HK-2 (cell line): ENCODE data around the gene QPCTL.

Experiments used
- DNase-seq: peaks from one replicate; pipeline ENCODE4 v3.0.0-alpha.2; 2018; ENCODE audit not compliant: unreplicated experiment

Gene QPCTL

GRCh38 chr19:45692187-45693105 is at the start of gene QPCTL:
TSS of gene QPCTL (plus strand) at chr19:45692666. CDS start at chr19:45692704, 38 bp downstream.
- peak; percentile 97 for DNase-seq

- DNase-seq = peak; percentile 91
Measured at GRCh38 chr19:45643024-45643926, 49.2 kb upstream of the QPCTL start.

- DNase-seq = no peak
Measured at GRCh38 chr19:45643927-45644771, 48.3 kb upstream of the QPCTL start.

GRCh38 chr19:45645068-45645630 is 47.3 kb upstream of the QPCTL start:
- DNase-seq = no peak

- DNase-seq = peak; percentile 82
Measured at GRCh38 chr19:45645631-45646344, 46.7 kb upstream of the QPCTL start.

- DNase-seq = no peak
Measured at GRCh38 chr19:45646345-45646698, 46.1 kb upstream of the QPCTL start.

- DNase-seq = no peak
Measured at GRCh38 chr19:45650722-45651121, 41.7 kb upstream of the QPCTL start.

GRCh38 chr19:45653634-45654033 is 38.8 kb upstream of the QPCTL start:
- DNase-seq = no peak

- no peak for DNase-seq
Measured at GRCh38 chr19:45655073-45655472, 37.4 kb upstream of the QPCTL start.

GRCh38 chr19:45657520-45658167 is 34.8 kb upstream of the QPCTL start:
- DNase-seq = no peak

- DNase-seq = no peak
Measured at GRCh38 chr19:45659096-45659729, 33.3 kb upstream of the QPCTL start.

GRCh38 chr19:45660636-45661035 is 31.8 kb upstream of the QPCTL start:
- no peak for DNase-seq

GRCh38 chr19:45663800-45664199 is 28.7 kb upstream of the QPCTL start:
- no peak for DNase-seq

GRCh38 chr19:45664575-45664974 is 27.9 kb upstream of the QPCTL start:
- no peak for DNase-seq

GRCh38 chr19:45667620-45668341 is 24.7 kb upstream of the QPCTL start, which contains the start of gene GIPR:
TSS of gene GIPR (plus strand) at chr19:45668221. CDS start at chr19:45669521, 1,300 bp downstream.
- peak; percentile 57 for DNase-seq

- DNase-seq = no peak
Measured at GRCh38 chr19:45668342-45668871, 24.1 kb upstream of the QPCTL start.

GRCh38 chr19:45670670-45671453 is 21.6 kb upstream of the QPCTL start:
- no peak for DNase-seq

GRCh38 chr19:45674946-45675345 is 17.5 kb upstream of the QPCTL start:
- no peak for DNase-seq
